Measurements from ENCODE around the gene DOK4.

The DOK4 gene

GRCh38 chr16:57470711-57471110 lies 15.6 kb downstream of the DOK4 start:
- H3K79me2 ChIP-seq (ENCODE audit: insufficient read depth, low read length), result peaks cover 9% of the 10 kb centered on the region; the same call in 1 of the 2 replicates
- TF ChIP-seq CTCF (conservative IDR thresholded peaks at IDR 0.05; ENCODE audit: low read length) (no peak), EZH2phosphoT487 (IDR thresholded peaks at IDR 0.05; ENCODE audit: borderline replicate concordance) (no peak)
- no peaks in the 10 kb centered on the region for H3K27me3 ChIP-seq (ENCODE audit: insufficient read depth, low read length, poor library complexity, severe bottlenecking)
- H3K4me2 ChIP-seq (ENCODE audit: low read depth, low read length, poor library complexity, severe bottlenecking), result no peak overlapping the region
- H3F3A ChIP-seq (ENCODE audit: low read depth), result no peaks in the 10 kb centered on the region
- H3K4me3 ChIP-seq (ENCODE audit: low read length, poor library complexity, severe bottlenecking), result no peak overlapping the region
- H3K9me2 ChIP-seq (replicated peaks; ENCODE audit: low read depth, low read length), result no peaks in the 10 kb centered on the region
- H4K20me1 ChIP-seq (ENCODE audit: insufficient read depth, low read length, poor library complexity, severe bottlenecking), result peaks cover 6% of the 10 kb centered on the region
- no peaks in the 10 kb centered on the region for H3K9me3 ChIP-seq (ENCODE audit: insufficient read depth, low read depth, low read length)
- H3K9ac ChIP-seq (ENCODE audit: low read depth, low read length, poor library complexity, severe bottlenecking), result no peak overlapping the region
- peaks cover 74% of the 10 kb centered on the region; the same call in 1 of the 2 replicates for H3K36me3 ChIP-seq (ENCODE audit: insufficient read depth, low read length)
- no peak overlapping the region for H2AFZ ChIP-seq (ENCODE audit: low read length)
- peaks cover 12% of the 10 kb centered on the region for H3K4me1 ChIP-seq (ENCODE audit: insufficient read depth, low read length, poor library complexity, severe bottlenecking)

- H3K9me2 ChIP-seq (replicated peaks; ENCODE audit: low read depth, low read length), result no peaks in the 10 kb centered on the region
- peaks cover 75% of the 10 kb centered on the region; the same call in 1 of the 2 replicates for H3K36me3 ChIP-seq (ENCODE audit: insufficient read depth, low read length)
- no peak overlapping the region for H3K9ac ChIP-seq (ENCODE audit: low read depth, low read length, poor library complexity, severe bottlenecking)
- TF ChIP-seq EZH2phosphoT487 (IDR thresholded peaks at IDR 0.05; ENCODE audit: borderline replicate concordance) (no peak), CTCF (conservative IDR thresholded peaks at IDR 0.05; ENCODE audit: low read length) (no peak)
- H3F3A ChIP-seq (ENCODE audit: low read depth), result no peaks in the 10 kb centered on the region
- no peaks in the 10 kb centered on the region for H3K27me3 ChIP-seq (ENCODE audit: insufficient read depth, low read length, poor library complexity, severe bottlenecking)
- peaks cover 13% of the 10 kb centered on the region for H4K20me1 ChIP-seq (ENCODE audit: insufficient read depth, low read length, poor library complexity, severe bottlenecking)
- H3K4me3 ChIP-seq (ENCODE audit: low read length, poor library complexity, severe bottlenecking), result no peak overlapping the region
- no peak overlapping the region for H3K4me2 ChIP-seq (ENCODE audit: low read depth, low read length, poor library complexity, severe bottlenecking)
- no peaks in the 10 kb centered on the region for H3K9me3 ChIP-seq (ENCODE audit: insufficient read depth, low read depth, low read length)
- H3K79me2 ChIP-seq (ENCODE audit: insufficient read depth, low read length), result peaks cover 16% of the 10 kb centered on the region
- no peak overlapping the region for H2AFZ ChIP-seq (ENCODE audit: low read length)
- H3K4me1 ChIP-seq (ENCODE audit: insufficient read depth, low read length, poor library complexity, severe bottlenecking), result peaks cover 9% of the 10 kb centered on the region
Measured at GRCh38 chr16:57469917-57470470, 16.3 kb downstream of the DOK4 start.

GRCh38 chr16:57469046-57469445 lies 17.2 kb downstream of the DOK4 start:
- no peak overlapping the region for H3K4me3 ChIP-seq (ENCODE audit: low read length, poor library complexity, severe bottlenecking)
- H3K4me2 ChIP-seq (ENCODE audit: low read depth, low read length, poor library complexity, severe bottlenecking), result no peak overlapping the region
- H3K4me1 ChIP-seq (ENCODE audit: insufficient read depth, low read length, poor library complexity, severe bottlenecking), result peaks cover 8% of the 10 kb centered on the region
- no peaks in the 10 kb centered on the region for H3K9me3 ChIP-seq (ENCODE audit: insufficient read depth, low read depth, low read length)
- peaks cover 68% of the 10 kb centered on the region; the same call in 1 of the 2 replicates for H3K36me3 ChIP-seq (ENCODE audit: insufficient read depth, low read length)
- H4K20me1 ChIP-seq (ENCODE audit: insufficient read depth, low read length, poor library complexity, severe bottlenecking), result peaks cover 20% of the 10 kb centered on the region
- H3K9ac ChIP-seq (ENCODE audit: low read depth, low read length, poor library complexity, severe bottlenecking), result no peak overlapping the region
- H3K9me2 ChIP-seq (replicated peaks; ENCODE audit: low read depth, low read length), result no peaks in the 10 kb centered on the region
- no peak overlapping the region for H2AFZ ChIP-seq (ENCODE audit: low read length)
- H3F3A ChIP-seq (ENCODE audit: low read depth), result no peaks in the 10 kb centered on the region
- no peaks in the 10 kb centered on the region for H3K27me3 ChIP-seq (ENCODE audit: insufficient read depth, low read length, poor library complexity, severe bottlenecking)
- peaks cover 26% of the 10 kb centered on the region for H3K79me2 ChIP-seq (ENCODE audit: insufficient read depth, low read length)
- no peak for TF ChIP-seq CTCF (conservative IDR thresholded peaks at IDR 0.05; ENCODE audit: low read length)
- no peak for TF ChIP-seq EZH2phosphoT487 (IDR thresholded peaks at IDR 0.05; ENCODE audit: borderline replicate concordance)
